ENCODE measurements around the gene FRZB.

The FRZB gene

DNA sequence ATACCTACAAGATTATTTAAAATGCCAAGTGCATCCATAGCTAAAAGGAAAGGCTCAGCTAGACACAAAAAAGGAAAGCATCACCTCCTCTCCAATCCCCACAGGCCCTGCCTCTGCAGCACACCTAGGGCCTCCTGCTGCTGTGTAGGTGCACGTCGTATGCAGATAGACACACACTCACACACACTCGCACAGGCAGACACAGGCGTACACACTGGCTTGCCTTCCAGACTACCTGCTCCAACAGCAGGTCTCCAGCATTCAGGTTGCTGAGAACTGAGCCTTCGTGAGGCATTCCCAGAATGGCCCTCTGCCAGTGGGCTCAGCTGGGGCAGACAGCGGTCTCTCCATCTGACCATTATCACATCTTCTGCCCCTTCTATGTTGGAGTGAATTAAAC lies 35.3 kb upstream of the FRZB start:
- TF ChIP-seq, protein P1, sequence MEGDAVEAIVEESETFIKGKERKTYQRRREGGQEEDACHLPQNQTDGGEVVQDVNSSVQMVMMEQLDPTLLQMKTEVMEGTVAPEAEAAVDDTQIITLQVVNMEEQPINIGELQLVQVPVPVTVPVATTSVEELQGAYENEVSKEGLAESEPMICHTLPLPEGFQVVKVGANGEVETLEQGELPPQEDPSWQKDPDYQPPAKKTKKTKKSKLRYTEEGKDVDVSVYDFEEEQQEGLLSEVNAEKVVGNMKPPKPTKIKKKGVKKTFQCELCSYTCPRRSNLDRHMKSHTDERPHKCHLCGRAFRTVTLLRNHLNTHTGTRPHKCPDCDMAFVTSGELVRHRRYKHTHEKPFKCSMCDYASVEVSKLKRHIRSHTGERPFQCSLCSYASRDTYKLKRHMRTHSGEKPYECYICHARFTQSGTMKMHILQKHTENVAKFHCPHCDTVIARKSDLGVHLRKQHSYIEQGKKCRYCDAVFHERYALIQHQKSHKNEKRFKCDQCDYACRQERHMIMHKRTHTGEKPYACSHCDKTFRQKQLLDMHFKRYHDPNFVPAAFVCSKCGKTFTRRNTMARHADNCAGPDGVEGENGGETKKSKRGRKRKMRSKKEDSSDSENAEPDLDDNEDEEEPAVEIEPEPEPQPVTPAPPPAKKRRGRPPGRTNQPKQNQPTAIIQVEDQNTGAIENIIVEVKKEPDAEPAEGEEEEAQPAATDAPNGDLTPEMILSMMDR (IDR thresholded peaks at IDR 0.05; ENCODE audit: insufficient read depth, low read length, missing control alignments): no peak
- no peak for DNase-seq (ENCODE audit: low read depth, low spot score)
- H3K4me3 ChIP-seq (ENCODE audit: low read depth, low read length): no peak overlapping the region
- POLR2A ChIA-PET: no interaction called here
- CTCF ChIA-PET: no interaction called here

DNA sequence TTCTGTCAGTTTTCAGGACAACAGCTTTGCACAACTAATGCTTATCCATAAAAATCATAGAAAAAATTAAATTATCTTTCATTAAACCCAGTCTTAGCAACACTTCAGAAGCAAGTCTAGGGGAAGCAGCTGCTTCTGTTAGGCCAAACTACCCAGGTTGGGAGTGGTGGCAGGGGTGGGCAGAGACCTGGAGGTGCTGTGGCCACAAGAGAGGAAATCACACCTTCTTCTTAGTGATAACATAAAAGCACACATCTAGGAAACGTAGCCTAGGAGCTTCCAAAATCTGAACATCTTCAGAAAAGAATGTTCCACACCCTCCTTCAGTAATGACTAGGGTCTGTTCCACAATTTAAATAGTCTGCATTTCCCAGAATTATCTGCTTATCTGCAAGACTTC lies 32.3 kb upstream of the FRZB start:
- POLR2A ChIA-PET: no interaction called here
- H3K4me3 ChIP-seq (ENCODE audit: low read depth, low read length): no peak overlapping the region
- CTCF ChIA-PET: interaction anchor here (1.7 kb wide), 1 partner anchor 14 kb away, joined by 4 read pairs; no protein-coding TSS in a partner anchor
- DNase-seq (ENCODE audit: low read depth, low spot score): no peak
- TF ChIP-seq, protein P1 (IDR thresholded peaks at IDR 0.05; ENCODE audit: insufficient read depth, low read length, missing control alignments): no peak

DNA sequence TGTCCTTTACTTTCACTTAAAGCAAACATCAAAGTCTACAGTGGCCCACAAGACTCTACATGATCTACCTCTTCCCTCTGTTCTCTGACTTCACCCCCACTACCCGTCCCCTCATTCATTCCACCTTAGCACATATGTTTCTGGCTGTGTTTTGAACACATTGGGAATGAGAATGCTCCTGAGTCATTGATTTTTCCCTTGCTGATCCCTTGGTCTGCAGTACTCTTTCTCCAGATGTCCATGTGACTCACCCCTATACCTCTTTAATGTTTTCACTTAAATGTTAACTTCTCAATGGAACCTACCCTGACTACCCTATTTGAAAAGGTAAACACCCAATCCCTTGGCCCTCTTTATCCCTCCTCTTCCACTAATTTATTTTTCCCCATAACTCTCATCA lies 30.7 kb upstream of the FRZB start:
- DNase-seq (ENCODE audit: low read depth, low spot score): peak; percentile 23
- ChIA-PET POLR2A (no interaction called here), CTCF (interaction anchor here (1.0 kb wide), 1 partner anchor 9 kb away, joined by 3 read pairs; no protein-coding TSS in a partner anchor)
- H3K4me3 ChIP-seq (ENCODE audit: low read depth, low read length): no peak overlapping the region
- TF ChIP-seq, protein P1 (IDR thresholded peaks at IDR 0.05; ENCODE audit: insufficient read depth, low read length, missing control alignments): no peak

DNA sequence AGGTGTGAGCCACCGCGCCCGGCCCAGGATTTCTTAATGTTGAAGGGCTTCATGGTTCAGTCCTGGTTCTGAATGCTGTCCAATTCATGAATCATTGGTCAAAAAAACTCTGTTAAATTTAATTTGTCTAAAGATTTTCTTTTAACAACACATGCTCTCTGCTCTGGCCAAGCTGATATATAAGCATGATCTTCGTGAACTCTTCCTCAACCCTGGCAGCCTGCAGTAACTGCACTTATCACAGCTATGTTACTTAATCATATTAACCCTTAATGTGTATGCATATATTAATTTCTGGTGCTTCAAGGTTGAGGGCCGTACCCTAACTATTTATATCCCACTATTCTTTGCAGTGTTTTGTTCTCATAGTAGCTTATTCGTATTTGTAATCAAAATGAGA lies 29.4 kb upstream of the FRZB start:
- CTCF ChIA-PET: interaction anchor here (1.4 kb wide), 1 partner anchor 84 kb away, joined by 3 read pairs; no protein-coding TSS in a partner anchor
- TF ChIP-seq, protein P1 (IDR thresholded peaks at IDR 0.05; ENCODE audit: insufficient read depth, low read length, missing control alignments): no peak
- POLR2A ChIA-PET: interaction anchor here (0.6 kb wide), 1 partner anchor 10 kb away, joined by 4 read pairs; no protein-coding TSS in a partner anchor
- no peak for DNase-seq (ENCODE audit: low read depth, low spot score)
- H3K4me3 ChIP-seq (ENCODE audit: low read depth, low read length): no peak overlapping the region

DNA sequence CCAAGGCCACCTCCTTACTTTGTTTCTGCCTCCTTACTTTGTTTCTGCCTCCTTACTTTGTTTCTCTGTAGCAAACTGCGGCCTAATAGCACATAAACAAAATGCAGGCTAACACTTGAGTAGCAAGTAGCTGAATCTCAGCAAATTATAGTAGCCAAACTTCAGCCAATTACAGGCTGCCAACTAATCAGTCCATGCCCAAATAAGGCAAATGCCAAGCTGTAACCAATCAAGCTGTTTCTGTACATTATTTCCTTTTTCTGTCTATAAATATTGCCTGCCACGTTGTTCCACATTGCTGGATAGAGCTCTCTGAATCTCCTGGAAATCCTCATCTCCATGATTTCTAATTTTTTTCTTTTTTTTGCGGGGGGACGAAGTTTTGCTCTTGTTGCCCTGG lies 28.7 kb upstream of the FRZB start:
- TF ChIP-seq, protein P1 (IDR thresholded peaks at IDR 0.05; ENCODE audit: insufficient read depth, low read length, missing control alignments): no peak
- DNase-seq (ENCODE audit: low read depth, low spot score): no peak
- ChIA-PET POLR2A (no interaction called here), CTCF (interaction anchor here (1.4 kb wide), 1 partner anchor 85 kb away, joined by 3 read pairs; no protein-coding TSS in a partner anchor)
- no peak overlapping the region for H3K4me3 ChIP-seq (ENCODE audit: low read depth, low read length)

DNA sequence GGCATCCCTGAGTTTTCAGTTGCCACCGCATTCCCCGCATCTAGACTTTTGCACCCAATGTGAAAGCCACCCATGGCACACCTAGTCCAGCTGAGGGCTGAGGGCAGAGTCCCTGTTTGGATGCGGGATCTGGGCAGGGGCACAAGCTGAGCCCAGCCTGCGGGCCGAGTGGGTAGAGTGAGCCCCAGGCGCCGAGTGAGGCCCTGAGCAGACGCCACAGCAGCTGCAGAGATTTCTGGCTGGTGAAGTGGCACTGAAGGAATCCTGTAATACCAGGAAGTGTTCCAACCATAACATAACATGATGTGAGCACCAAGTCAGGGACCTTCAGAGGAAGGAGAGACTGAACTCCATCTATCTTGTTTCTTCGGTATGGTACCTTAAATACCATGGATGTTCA lies 27.7 kb upstream of the FRZB start:
- no peak overlapping the region for H3K4me3 ChIP-seq (ENCODE audit: low read depth, low read length)
- POLR2A ChIA-PET: no interaction called here
- CTCF ChIA-PET: no interaction called here

More for the DNA sequence above, 27.7 kb upstream of the FRZB start:
- TF ChIP-seq, protein P1 (IDR thresholded peaks at IDR 0.05; ENCODE audit: insufficient read depth, low read length, missing control alignments): no peak
- peak; percentile 9 for DNase-seq (ENCODE audit: low read depth, low spot score)
